HepG2 (cell line): ENCODE results near the gene RNF8. TPM values are rescaled to one million over a fixed set of nuclear protein-coding genes. Genes with fewer than 3 reads are reported as not detected.

Experiments
- ATAC-seq: fragments of 200-7000 bp; cut with Tn5 transposase; 3 replicates; pipeline ENCODE4 v1.9.1; 2020; ENCODE audit warnings: mild to moderate bottlenecking, moderate library complexity
- BruUV-seq: library from RNA; stranded (reverse); fragments of 400-500 nt; replicated peaks from 2 replicates; lab custom pipeline; 2021; lab: Mats Ljungman, UMichigan
- CTCF ChIA-PET: fragments of 300-600 bp; formaldehyde crosslinking; extraction: SDS; loops from one replicate; lab custom pipeline; 2021; ENCODE audit warnings: low total read pairs, inconsistent platforms, low intra/inter-chr PET ratio; lab: Yijun Ruan, JAX
- POLR2A ChIA-PET: fragments of 350-600 bp; sonication (Branson Sonifier 250); formaldehyde crosslinking; loops from one replicate; lab custom pipeline; 2020; ENCODE audit warnings: antibody characterized with exemption, inconsistent platforms; lab: Yijun Ruan, JAX
- DNase-seq: peaks from one replicate; pipeline ENCODE4 v3.0.0-alpha.2; 2015; ENCODE audit warnings: low spot score
- FAIRE-seq: peaks from 3 replicates; lab custom pipeline; 2011; peaks lifted over from hg19 to GRCh38; lab: Jason Lieb, UNC
- H2AFZ ChIP-seq: one replicate; pipeline ENCODE4 v1.6.1; 2011; ENCODE audit warnings: low read length, inconsistent platforms
- H3K27ac ChIP-seq: fragments of 300-600 bp; 3 replicates; pipeline ENCODE4 v1.8.0; 2011; ENCODE audit warnings: mixed run types, mild to moderate bottlenecking, mixed read lengths, low read length, inconsistent platforms; ENCODE audit not compliant: insufficient read depth; ENCODE audit errors: extremely low read length
- H3K27me3 ChIP-seq, 2 experiments: fragments of 200-600 bp in 1 of 2; 2 replicates in 1 of 2; 3 replicates in 1 of 2; pipeline versions ENCODE4 v1.6.0 to v1.8.0; 2011; ENCODE audit warnings: low read length in 2 of 2, mild to moderate bottlenecking in 2 of 2, moderate library complexity in 2 of 2, inconsistent platforms in 1 of 2; ENCODE audit not compliant: insufficient read depth in 2 of 2, control insufficient read depth in 1 of 2
- H3K36me3 ChIP-seq, 2 experiments: fragments of 200-600 bp in 1 of 2; replicated peaks in 1 of 2; 2 replicates in 1 of 2; 3 replicates in 1 of 2; pipeline versions ENCODE4 v1.5.1 to v1.8.0; 2011; ENCODE audit warnings: low read length in 2 of 2, inconsistent platforms in 1 of 2; ENCODE audit not compliant: insufficient read depth in 2 of 2, control insufficient read depth in 1 of 2
- H3K4me1 ChIP-seq: 2 replicates; pipeline ENCODE4 v1.5.1; 2012; ENCODE audit warnings: low read length, inconsistent platforms; ENCODE audit not compliant: insufficient read depth
- H3K4me2 ChIP-seq: 2 replicates; pipeline ENCODE4 v1.6.0; 2011; ENCODE audit warnings: low read depth, low read length, inconsistent platforms
- H3K4me3 ChIP-seq, 3 experiments: fragments of 200-600 bp in 1 of 3; sonication (generic), shearing (Covaris generic) in 1 of 3; replicated peaks in 1 of 3; 2 replicates each; pipeline ENCODE4 v1.5.1; 2011 to 2016; ENCODE audit warnings: low read length in 3 of 3, inconsistent platforms in 2 of 3, low read depth in 2 of 3, mild to moderate bottlenecking in 2 of 3, control low read depth in 1 of 3, mixed read lengths in 1 of 3; ENCODE audit not compliant: insufficient read depth in 1 of 3
- H3K79me2 ChIP-seq: one replicate; pipeline ENCODE4 v1.6.1; 2011; ENCODE audit warnings: low read length, inconsistent platforms; ENCODE audit not compliant: insufficient read depth
- H3K9ac ChIP-seq: 2 replicates; pipeline ENCODE4 v1.6.0; 2011; ENCODE audit warnings: mild to moderate bottlenecking, low read depth, low read length, inconsistent platforms; ENCODE audit not compliant: insufficient read depth
- H3K9me3 ChIP-seq: 2 replicates; pipeline ENCODE4 v1.5.1; 2012; ENCODE audit warnings: mild to moderate bottlenecking, low read length
- H4K20me1 ChIP-seq: 2 replicates; pipeline ENCODE4 v1.6.0; 2011; ENCODE audit warnings: inconsistent platforms, mild to moderate bottlenecking, low read length, moderate library complexity; ENCODE audit not compliant: insufficient read depth
- KLF12 ChIP-seq: sonication (generic); formaldehyde crosslinking; IDR thresholded peaks from 2 replicates; pipeline ENCODE4 v1.4.0; 2020; ENCODE audit warnings: missing genetic modification reagents, borderline replicate concordance
- MAFK ChIP-seq, 2 experiments: IDR thresholded peaks in 1 of 2; conservative IDR thresholded peaks in 1 of 2; 2 replicates each; pipeline ENCODE4 v1.6.1; 2011; ENCODE audit warnings: improper control_type of control experiment in 2 of 2, low read length in 2 of 2
- ZFP90 ChIP-seq: sonication (generic); formaldehyde crosslinking; IDR thresholded peaks from 2 replicates; pipeline ENCODE4 v1.8.0; 2022; ENCODE audit warnings: missing genetic modification reagents, mild to moderate bottlenecking, inconsistent platforms, borderline replicate concordance
- ZMYM3 ChIP-seq: sonication (generic); formaldehyde crosslinking; IDR thresholded peaks from 2 replicates; pipeline ENCODE4 v1.5.1; 2020; ENCODE audit warnings: mild to moderate bottlenecking, missing genetic modification reagents
- ZNF580 ChIP-seq: IDR thresholded peaks from 2 replicates; pipeline ENCODE4 v1.6.1; 2016; ENCODE audit warnings: low read depth, borderline replicate concordance
- ZNF816 ChIP-seq: sonication (generic); formaldehyde crosslinking; IDR thresholded peaks from 2 replicates; pipeline ENCODE4 v1.8.0; 2022; ENCODE audit warnings: missing genetic modification reagents, mild to moderate bottlenecking, borderline replicate concordance
- WGBS: methylation state at CpG from one replicate; pipeline ENCODE4 v1.1.6; 2017; ENCODE audit warnings: low lambda C conversion rate; 5-methylcytosine and 5-hydroxymethylcytosine counted together
- in situ Hi-C: cut with HindIII; loops from 2 replicates; pipeline ENCODE4 v1.10.0; 2017; ENCODE audit warnings: low pct_unique_long_range_greater_than_20kb; ENCODE audit not compliant: extremely low pct_ligation_motif_present
- intact Hi-C: fragments of 100-400 bp; cut with micrococcal nuclease; formaldehyde crosslinking; loops from one replicate; pipeline ENCODE4 v1.10.0; 2022; ENCODE audit not compliant: unreplicated experiment
- polyA plus RNA-seq, 8 experiments: library from polyadenylated mRNA; depleted of rRNA in 3 of 8; stranded (reverse) in 7 of 8; unstranded in 1 of 8; fragments of >200 nt; fragmentation: Illumina TruSeq in 4 of 8; extraction: Trizol in 4 of 8; gene quantifications; 2 replicates each; pipeline versions ENCODE4 v1.2.1 to v1.2.3, GENCODE V29; 2011 to 2016; ENCODE audit warnings: low read depth in 4 of 8, missing spikeins in 1 of 8, mixed read lengths in 1 of 8; ENCODE audit not compliant: insufficient read depth in 1 of 8
- total RNA-seq, 5 experiments: library from RNA; depleted of rRNA; stranded (reverse); fragments of >200 nt; fragmentation: Illumina TruSeq; extraction: Trizol; gene quantifications; 2 replicates each; pipeline ENCODE4 v1.2.3, GENCODE V29; 2016; ENCODE audit warnings: low read depth in 1 of 5
- TF ChIP-seq, protein P1 (sequence below): sonication (generic); formaldehyde crosslinking; IDR thresholded peaks from 2 replicates; pipeline ENCODE4 v1.8.0; 2022; ENCODE audit warnings: missing genetic modification reagents, mild to moderate bottlenecking, moderate library complexity, borderline replicate concordance

The RNF8 gene
- total and polyA plus RNA-seq, 2 of the 13 experiments (the other 11 are each of a cell fraction or from before 2014, with no cell fraction given) = 21.8 to 47.6 TPM

- Histone ChIP-seq H4K20me1 (no peaks in the 10 kb centered on the region), H3K27ac (no peak overlapping the region), H3K36me3 (no peaks in the 10 kb centered on the region), H3K9me3 (no peaks in the 10 kb centered on the region), H3K9ac (no peak overlapping the region), H3K4me3 (peak overlapping the region in 1 of 3 experiments; percentile 7; a peak in 1 of 6 replicates), H3K4me2 (peak overlapping the region; percentile 58), H3K79me2 (no peaks in the 10 kb centered on the region), H2AFZ (no peak overlapping the region), H3K4me1 (peaks cover 23% of the 10 kb centered on the region), H3K27me3 (no peaks in the 10 kb centered on the region)
- no peak for TF ChIP-seq ZNF580 (CRISPR knock-in tag)
- 0 out of 2 replicates have a peak, but pooled peaks have one; percentile 47 for TF ChIP-seq KLF12 (CRISPR knock-in tag)
- POLR2A ChIA-PET = no interaction called here
- DNase-seq (no peak), ATAC-seq (no peak), FAIRE-seq (no peak)
- CTCF ChIA-PET = no interaction called here
- BruUV-seq = no TSS peak
- intact Hi-C loops = no loop called here
- WGBS = 92% methylated on average over 5 of the region's 5 CpGs
- in situ Hi-C loops = no loop called here
Measured at GRCh38 chr6:37338745-37339255, 15.0 kb upstream of the RNF8 start.

GRCh38 chr6:37339741-37340638 is 13.8 kb upstream of the RNF8 start:
- H3K4me3 ChIP-seq = peak overlapping the region in 2 of 3 experiments; percentile 7 to 31; a peak in 2 of 6 replicates
- ATAC-seq = peak; percentile 36
- H3K27ac ChIP-seq = peak overlapping the region; percentile 63
- H3K4me2 ChIP-seq = peak overlapping the region; percentile 58
- H3K9me3 ChIP-seq = no peaks in the 10 kb centered on the region
- H3K27me3 ChIP-seq = no peaks in the 10 kb centered on the region
- H4K20me1 ChIP-seq = no peaks in the 10 kb centered on the region
- intact Hi-C loops (no loop called here), in situ Hi-C loops (no loop called here)
- no peak for DNase-seq
- BruUV-seq = no TSS peak
- FAIRE-seq = peak; percentile 36
- ChIA-PET POLR2A (no interaction called here), CTCF (no interaction called here)
- H3K79me2 ChIP-seq = no peaks in the 10 kb centered on the region
- peak overlapping the region; percentile 31 for H2AFZ ChIP-seq
- WGBS = 78% methylated on average over 5 of the region's 5 CpGs
- peaks cover 19% of the 10 kb centered on the region for H3K4me1 ChIP-seq
- peak overlapping the region; percentile 9; the same call in 1 of the 2 replicates for H3K9ac ChIP-seq
- TF ChIP-seq ZMYM3 (peak; percentile 38; the same call in 1 of the 2 replicates), ZNF816 (CRISPR knock-in tag) (no peak), MAFK (conservative IDR thresholded peaks at IDR 0.05 in 1 of 2, IDR thresholded peaks at IDR 0.05 in 1 of 2; ENCODE audit: low read length in 2 of 2) (peak in 1 of 2 experiments; percentile 28; a peak in 1 of 4 replicates), ZFP90 (CRISPR knock-in tag) (no peak)
- TF ChIP-seq, protein P1, sequence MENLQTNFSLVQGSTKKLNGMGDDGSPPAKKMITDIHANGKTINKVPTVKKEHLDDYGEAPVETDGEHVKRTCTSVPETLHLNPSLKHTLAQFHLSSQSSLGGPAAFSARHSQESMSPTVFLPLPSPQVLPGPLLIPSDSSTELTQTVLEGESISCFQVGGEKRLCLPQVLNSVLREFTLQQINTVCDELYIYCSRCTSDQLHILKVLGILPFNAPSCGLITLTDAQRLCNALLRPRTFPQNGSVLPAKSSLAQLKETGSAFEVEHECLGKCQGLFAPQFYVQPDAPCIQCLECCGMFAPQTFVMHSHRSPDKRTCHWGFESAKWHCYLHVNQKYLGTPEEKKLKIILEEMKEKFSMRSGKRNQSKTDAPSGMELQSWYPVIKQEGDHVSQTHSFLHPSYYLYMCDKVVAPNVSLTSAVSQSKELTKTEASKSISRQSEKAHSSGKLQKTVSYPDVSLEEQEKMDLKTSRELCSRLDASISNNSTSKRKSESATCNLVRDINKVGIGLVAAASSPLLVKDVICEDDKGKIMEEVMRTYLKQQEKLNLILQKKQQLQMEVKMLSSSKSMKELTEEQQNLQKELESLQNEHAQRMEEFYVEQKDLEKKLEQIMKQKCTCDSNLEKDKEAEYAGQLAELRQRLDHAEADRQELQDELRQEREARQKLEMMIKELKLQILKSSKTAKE = no peak
- H3K36me3 ChIP-seq = no peaks in the 10 kb centered on the region
